ENCODE measurements around the gene BMPER. TPM values are rescaled to one million over a fixed set of nuclear protein-coding genes. Genes with fewer than 3 reads are reported as not detected.

The BMPER gene
- total RNA-seq, 6 donors from 2014 or later = 2.5 to 15.6 (median 9.4) TPM

GRCh38 chr7:34138483-34138882 lies 233.1 kb downstream of the BMPER start:
- H3K4me1 ChIP-seq = peaks cover 0 to 6% (median 0%) of the 10 kb centered on the region in 4 donors
- TF ChIP-seq CTCF (IDR thresholded peaks at IDR 0.05) (no peak), POLR2AphosphoS5 (IDR thresholded peaks at IDR 0.05) (no peak), POLR2A (IDR thresholded peaks at IDR 0.05) (no peak), EP300 (IDR thresholded peaks at IDR 0.05) (no peak)
- no peaks in the 10 kb centered on the region for H3K36me3 ChIP-seq
- ATAC-seq (ENCODE audit: low FRiP score in 2 of 2) (no peak), DNase-seq (no peak)
- WGBS, 2 donors = 53 to 74% methylated on average over 2 of the region's 2 CpGs
- H3K27ac ChIP-seq = no peak overlapping the region
- no peaks in the 10 kb centered on the region for H3K9me3 ChIP-seq
- H3K27me3 ChIP-seq = no peaks in the 10 kb centered on the region
- H3K4me3 ChIP-seq = no peak overlapping the region

GRCh38 chr7:34139086-34139485 lies 233.7 kb downstream of the BMPER start:
- no peak for DNase-seq
- Histone ChIP-seq H3K27ac (no peak overlapping the region), H3K4me3 (no peak overlapping the region), H3K36me3 (no peaks in the 10 kb centered on the region), H3K4me1 (peaks cover 0 to 3% (median 0%) of the 10 kb centered on the region in 4 donors), H3K27me3 (no peaks in the 10 kb centered on the region), H3K9me3 (no peaks in the 10 kb centered on the region)
- 79 to 80% methylated on average over 3 of the region's 3 CpGs for WGBS, 2 donors
- TF ChIP-seq EP300 (IDR thresholded peaks at IDR 0.05) (no peak), POLR2AphosphoS5 (IDR thresholded peaks at IDR 0.05) (no peak), POLR2A (IDR thresholded peaks at IDR 0.05) (no peak), CTCF (IDR thresholded peaks at IDR 0.05) (no peak)
- ATAC-seq (ENCODE audit: low FRiP score in 2 of 2) = no peak

- 84 to 93% methylated on average over 4 of the region's 4 CpGs for WGBS, 2 donors
- Histone ChIP-seq H3K4me1 (no peaks in the 10 kb centered on the region), H3K27me3 (no peaks in the 10 kb centered on the region), H3K4me3 (no peak overlapping the region), H3K9me3 (no peaks in the 10 kb centered on the region), H3K36me3 (peaks cover 0 to 2% (median 0%) of the 10 kb centered on the region in 4 donors), H3K27ac (no peak overlapping the region)
- DNase-seq (no peak), ATAC-seq (ENCODE audit: low FRiP score in 2 of 2) (no peak)
- TF ChIP-seq POLR2A (IDR thresholded peaks at IDR 0.05) (no peak), EP300 (IDR thresholded peaks at IDR 0.05) (no peak), CTCF (IDR thresholded peaks at IDR 0.05) (no peak), POLR2AphosphoS5 (IDR thresholded peaks at IDR 0.05) (no peak)
These were observed 234.7 kb downstream of the BMPER start for GRCh38 chr7:34140066-34140465.

GRCh38 chr7:34143402-34143801 lies 238.1 kb downstream of the BMPER start:
- H3K4me1 ChIP-seq = no peaks in the 10 kb centered on the region
- no peak for DNase-seq
- peaks cover 0 to 2% (median 0%) of the 10 kb centered on the region in 4 donors for H3K36me3 ChIP-seq
- H3K9me3 ChIP-seq = no peaks in the 10 kb centered on the region
- H3K27me3 ChIP-seq = no peaks in the 10 kb centered on the region
- no peak for ATAC-seq (ENCODE audit: low FRiP score in 2 of 2)
- no peak overlapping the region for H3K4me3 ChIP-seq
- no peak overlapping the region for H3K27ac ChIP-seq
- TF ChIP-seq POLR2A (IDR thresholded peaks at IDR 0.05) (no peak), CTCF (IDR thresholded peaks at IDR 0.05) (no peak)
- WGBS, 2 donors = 63 to 67% methylated on average over 2 of the region's 2 CpGs

GRCh38 chr7:34145603-34146002 lies 240.3 kb downstream of the BMPER start:
- Histone ChIP-seq H3K27me3 (no peaks in the 10 kb centered on the region), H3K9me3 (no peaks in the 10 kb centered on the region), H3K27ac (no peak overlapping the region), H3K4me1 (no peaks in the 10 kb centered on the region), H3K4me3 (no peak overlapping the region), H3K36me3 (peaks cover 0 to 2% (median 0%) of the 10 kb centered on the region in 4 donors)
- 65 to 71% methylated on average over 1 of the region's 1 CpG for WGBS, 2 donors
- no peak for ATAC-seq (ENCODE audit: low FRiP score in 2 of 2)
- DNase-seq = no peak
- no peak for TF ChIP-seq EP300 (IDR thresholded peaks at IDR 0.05)

Data from upper lobe of left lung (tissue), 6 donors.